Measurements from ENCODE around the gene SOX6. TPM values are rescaled to one million over a fixed set of nuclear protein-coding genes. Genes with fewer than 3 reads are reported as not detected.

The SOX6 gene
- total RNA-seq, 1 donor from 2014 or later: 7.6 TPM

DNA sequence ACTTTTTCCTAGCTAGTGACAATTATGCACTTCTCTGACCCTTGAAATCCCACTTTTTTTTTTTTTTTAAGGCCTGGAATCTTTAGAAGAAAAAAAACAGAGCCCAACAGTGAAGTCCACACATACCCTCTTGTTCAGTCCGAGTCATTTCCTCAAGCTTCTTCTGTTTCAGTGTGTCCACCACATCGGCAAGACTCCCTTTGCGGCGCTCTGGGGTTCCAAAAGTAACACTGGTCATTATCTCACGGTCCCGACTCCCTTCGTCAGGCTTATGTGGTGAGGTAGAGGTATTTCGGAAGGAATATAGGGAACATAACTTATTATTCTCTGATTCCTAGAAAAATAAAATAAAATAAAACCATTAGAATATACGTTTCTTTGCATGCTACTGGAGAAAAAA, 38.0 kb downstream of the SOX6 start:
- H3K4me2 ChIP-seq: no peak overlapping the region
- no peaks in the 10 kb centered on the region for H3K9me3 Mint-ChIP-seq
- H3F3A ChIP-seq (ENCODE audit: low read depth): peaks cover 10% of the 10 kb centered on the region
- H3K4me1 Mint-ChIP-seq: peaks cover 8% of the 10 kb centered on the region
- no peak overlapping the region for H3K9ac ChIP-seq
- no peak for DNase-seq (ENCODE audit: low spot score)
- no peak overlapping the region for H3K4me3 Mint-ChIP-seq
- H3K36me3 ChIP-seq: no peaks in the 10 kb centered on the region
- peaks cover 15% of the 10 kb centered on the region for H3K4me1 ChIP-seq
- no peak for TF ChIP-seq EZH2phosphoT487 (IDR thresholded peaks at IDR 0.05)
- H3K36me3 Mint-ChIP-seq: peaks cover 7% of the 10 kb centered on the region
- no peaks in the 10 kb centered on the region for H3K9me3 ChIP-seq (ENCODE audit: low read depth)
- H4K20me1 ChIP-seq (ENCODE audit: low read depth): no peaks in the 10 kb centered on the region
- no peaks in the 10 kb centered on the region for H3K79me2 ChIP-seq (ENCODE audit: low read depth)
- no peak overlapping the region for H3K27ac ChIP-seq
- H3K27me3 ChIP-seq: peaks cover 12% of the 10 kb centered on the region
- no peaks in the 10 kb centered on the region for H3K27me3 Mint-ChIP-seq (ENCODE audit: insufficient read depth, low read depth)
- no peak overlapping the region for H2AFZ ChIP-seq (replicated peaks)
- H3K4me3 ChIP-seq: no peak overlapping the region
- no peak overlapping the region for H3K27ac Mint-ChIP-seq

GRCh38 chr11:16317712-16318111, 38.6 kb downstream of the SOX6 start:
- H3F3A ChIP-seq (ENCODE audit: low read depth): peaks cover 10% of the 10 kb centered on the region
- H3K9ac ChIP-seq: no peak overlapping the region
- H3K4me3 ChIP-seq: no peak overlapping the region
- no peak for DNase-seq (ENCODE audit: low spot score)
- H3K27me3 Mint-ChIP-seq (ENCODE audit: insufficient read depth, low read depth): no peaks in the 10 kb centered on the region
- H3K4me2 ChIP-seq: no peak overlapping the region
- peaks cover 22% of the 10 kb centered on the region for H3K4me1 ChIP-seq
- no peaks in the 10 kb centered on the region for H3K9me3 Mint-ChIP-seq
- TF ChIP-seq CTCF (IDR thresholded peaks at IDR 0.05) (no peak), EZH2phosphoT487 (IDR thresholded peaks at IDR 0.05) (no peak), EZH2 (IDR thresholded peaks at IDR 0.05) (no peak)
- H3K79me2 ChIP-seq (ENCODE audit: low read depth): no peaks in the 10 kb centered on the region
- H3K4me3 Mint-ChIP-seq: no peak overlapping the region
- H3K36me3 ChIP-seq: no peaks in the 10 kb centered on the region
- peaks cover 12% of the 10 kb centered on the region for H3K27me3 ChIP-seq
- no peak overlapping the region for H3K27ac Mint-ChIP-seq
- no peak overlapping the region for H3K27ac ChIP-seq
- H2AFZ ChIP-seq (replicated peaks): no peak overlapping the region
- no peaks in the 10 kb centered on the region for H4K20me1 ChIP-seq (ENCODE audit: low read depth)
- H3K4me1 Mint-ChIP-seq: peaks cover 8% of the 10 kb centered on the region
- peaks cover 7% of the 10 kb centered on the region for H3K36me3 Mint-ChIP-seq
- H3K9me3 ChIP-seq (ENCODE audit: low read depth): no peaks in the 10 kb centered on the region

GRCh38 chr11:16313846-16314245, 42.5 kb downstream of the SOX6 start:
- H3K4me1 Mint-ChIP-seq: peaks cover 17% of the 10 kb centered on the region
- no peaks in the 10 kb centered on the region for H3K9me3 Mint-ChIP-seq
- no peak overlapping the region for H3K27ac Mint-ChIP-seq
- Histone ChIP-seq H3F3A (ENCODE audit: low read depth) (peaks cover 10% of the 10 kb centered on the region), H3K4me1 (peaks cover 26% of the 10 kb centered on the region), H3K79me2 (ENCODE audit: low read depth) (no peaks in the 10 kb centered on the region), H3K9ac (no peak overlapping the region), H3K4me2 (peak overlapping the region; percentile 66), H3K4me3 (no peak overlapping the region), H4K20me1 (ENCODE audit: low read depth) (no peaks in the 10 kb centered on the region), H3K9me3 (ENCODE audit: low read depth) (no peaks in the 10 kb centered on the region), H2AFZ (replicated peaks) (no peak overlapping the region), H3K27me3 (peaks cover 11% of the 10 kb centered on the region), H3K36me3 (no peaks in the 10 kb centered on the region), H3K27ac (peak overlapping the region; percentile 64)
- H3K4me3 Mint-ChIP-seq: no peak overlapping the region
- TF ChIP-seq EZH2 (IDR thresholded peaks at IDR 0.05) (no peak), CTCF (IDR thresholded peaks at IDR 0.05) (no peak), EZH2phosphoT487 (IDR thresholded peaks at IDR 0.05) (no peak)
- no peaks in the 10 kb centered on the region for H3K27me3 Mint-ChIP-seq (ENCODE audit: insufficient read depth, low read depth)
- H3K36me3 Mint-ChIP-seq: peaks cover 4% of the 10 kb centered on the region
- DNase-seq (ENCODE audit: low spot score): peak; percentile 51

DNA sequence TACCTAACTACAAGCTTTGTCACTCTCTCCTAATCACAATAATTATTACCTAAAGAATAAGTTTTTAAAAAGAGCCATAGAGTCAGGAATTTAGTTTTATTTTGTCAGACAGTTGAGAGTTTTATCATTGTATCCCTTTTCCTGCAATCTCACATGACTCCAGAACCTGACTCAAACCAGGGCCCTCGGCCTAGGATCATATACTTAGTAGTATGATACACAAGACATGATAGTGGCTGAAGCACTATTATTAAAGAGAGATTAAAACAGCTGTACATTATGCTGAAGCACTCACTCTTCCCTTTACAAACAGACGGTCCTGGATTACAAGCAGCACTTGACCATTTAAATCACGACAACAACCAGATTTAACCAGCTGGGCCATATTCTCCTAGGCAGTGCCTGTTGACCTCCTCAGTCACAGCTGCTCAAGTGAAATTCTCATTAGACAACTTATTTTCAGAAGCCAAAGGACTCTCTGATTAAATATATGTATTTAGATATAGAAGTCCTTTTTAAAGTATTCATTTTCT, 44.0 kb downstream of the SOX6 start:
- H3K9ac ChIP-seq: no peak overlapping the region
- H4K20me1 ChIP-seq (ENCODE audit: low read depth): no peaks in the 10 kb centered on the region
- H3K9me3 ChIP-seq (ENCODE audit: low read depth): no peaks in the 10 kb centered on the region
- no peaks in the 10 kb centered on the region for H3K27me3 Mint-ChIP-seq (ENCODE audit: insufficient read depth, low read depth)
- H3K9me3 Mint-ChIP-seq: no peaks in the 10 kb centered on the region
- no peaks in the 10 kb centered on the region for H3K79me2 ChIP-seq (ENCODE audit: low read depth)
- H3K4me3 ChIP-seq: no peak overlapping the region
- peaks cover 24% of the 10 kb centered on the region for H3K27me3 ChIP-seq
- TF ChIP-seq EZH2phosphoT487 (IDR thresholded peaks at IDR 0.05) (no peak), CTCF (IDR thresholded peaks at IDR 0.05) (no peak), EZH2 (IDR thresholded peaks at IDR 0.05) (no peak)
- H3K4me3 Mint-ChIP-seq: no peak overlapping the region
- no peak overlapping the region for H3K27ac ChIP-seq
- no peak overlapping the region for H3K27ac Mint-ChIP-seq
- no peak for DNase-seq (ENCODE audit: low spot score)
- H3K4me1 Mint-ChIP-seq: peaks cover 26% of the 10 kb centered on the region
- peaks cover 36% of the 10 kb centered on the region for H3K4me1 ChIP-seq
- H3K36me3 Mint-ChIP-seq: peaks cover 4% of the 10 kb centered on the region
- H2AFZ ChIP-seq (replicated peaks): no peak overlapping the region
- peaks cover 10% of the 10 kb centered on the region for H3F3A ChIP-seq (ENCODE audit: low read depth)
- H3K4me2 ChIP-seq: no peak overlapping the region
- no peaks in the 10 kb centered on the region for H3K36me3 ChIP-seq
